Measurements from ENCODE around the gene CD80. TPM values are rescaled to one million over a fixed set of nuclear protein-coding genes. Genes with fewer than 3 reads are reported as not detected.

The CD80 gene
- total and polyA plus RNA-seq, 2 of the 8 experiments (the other 6 are each of a cell fraction or from before 2014, with no cell fraction given) = 0.11 TPM; not detected in 1

DNA sequence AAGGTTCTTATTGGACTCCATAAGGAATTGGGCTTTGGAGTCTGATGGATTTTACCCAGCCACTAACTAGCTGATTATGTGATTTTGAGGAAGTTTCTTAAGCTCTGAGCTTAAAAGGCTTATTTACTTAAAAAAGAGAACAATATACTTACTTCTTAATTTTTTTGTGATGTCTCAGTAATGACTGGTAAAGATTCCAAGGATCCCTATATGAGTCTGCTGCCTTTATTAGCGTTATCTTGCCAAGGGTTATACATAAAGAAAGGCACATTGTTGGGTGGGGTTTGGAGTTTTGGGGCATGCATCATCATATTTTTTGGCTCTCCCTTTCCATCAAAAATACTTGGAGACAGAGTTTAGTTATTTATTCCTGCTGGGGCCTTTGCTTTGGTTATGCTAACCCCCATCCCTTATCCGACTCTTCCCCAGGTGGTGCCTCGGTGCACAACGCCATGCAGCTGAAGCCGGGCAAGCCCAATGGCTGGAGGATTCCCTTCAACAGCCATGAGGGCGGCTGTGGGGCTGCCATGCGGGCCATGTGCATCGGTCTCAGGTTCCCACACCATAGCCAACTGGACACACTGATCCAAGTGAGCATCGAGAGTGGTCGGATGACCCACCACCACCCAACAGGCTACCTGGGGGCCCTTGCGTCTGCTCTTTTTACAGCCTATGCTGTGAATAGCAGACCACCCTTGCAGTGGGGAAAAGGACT lies 26.6 kb upstream of the CD80 start:
- Histone ChIP-seq H3K23ac (ENCODE audit: insufficient read length) (no peak overlapping the region), H3K9ac (replicated peaks in 1 of 4; ENCODE audit: extremely low read depth in 1 of 4, low read depth in 3 of 4, low read length in 3 of 4) (no peak overlapping the region), H4K91ac (replicated peaks; ENCODE audit: insufficient read length, low read length) (no peak overlapping the region), H3K9me3 (ENCODE audit: insufficient read depth in 2 of 2, low read depth in 1 of 2, low read length in 1 of 2) (no peaks in the 10 kb centered on the region), H3K14ac (ENCODE audit: insufficient read length) (no peak overlapping the region), H2BK15ac (ENCODE audit: low read length) (no peak overlapping the region), H4K5ac (ENCODE audit: insufficient read length, low read depth, low read length) (no peak overlapping the region), H3K27me3 (replicated peaks in 1 of 4; ENCODE audit: control insufficient read depth in 3 of 4, extremely low read depth in 1 of 4, insufficient read depth in 3 of 4, low read length in 3 of 4) (no peaks in the 10 kb centered on the region), H3K27ac (ENCODE audit: low read depth, low read length) (no peak overlapping the region), H3K18ac (ENCODE audit: extremely low read depth, low read length) (no peak overlapping the region), H4K8ac (ENCODE audit: extremely low read depth, insufficient read depth, low read length) (no peak overlapping the region), H4K20me1 (replicated peaks in 1 of 2; ENCODE audit: control insufficient read depth in 1 of 2, insufficient read depth in 2 of 2, low read length in 2 of 2) (no peaks in the 10 kb centered on the region), H2BK20ac (ENCODE audit: low read length) (no peak overlapping the region), H2BK5ac (ENCODE audit: low read depth, low read length) (no peak overlapping the region), H3K79me1 (ENCODE audit: low read depth, low read length) (no peaks in the 10 kb centered on the region), H2BK12ac (ENCODE audit: low read depth, low read length) (no peak overlapping the region), H3K4me1 (replicated peaks in 1 of 4; ENCODE audit: control insufficient read depth in 3 of 4, insufficient read depth in 4 of 4, low read length in 3 of 4) (peaks cover 1 to 9% (median 5%) of the 10 kb centered on the region in 4 experiments; a peak in 4 of 7 replicates), H3K4ac (replicated peaks; ENCODE audit: insufficient read length, low read depth, low read length) (no peak overlapping the region), H2BK120ac (replicated peaks; ENCODE audit: low read depth, low read length) (no peak overlapping the region), H3K56ac (replicated peaks; ENCODE audit: insufficient read length, low read depth, low read length) (no peak overlapping the region), H2AK5ac (ENCODE audit: low read depth, low read length) (no peak overlapping the region), H2AFZ (ENCODE audit: low read length) (no peak overlapping the region), H3K23me2 (ENCODE audit: low read depth, low read length) (no peaks in the 10 kb centered on the region), H3K4me2 (ENCODE audit: insufficient read depth in 1 of 2, low read depth in 2 of 2, low read length in 2 of 2) (no peak overlapping the region), H3K36me3 (ENCODE audit: control insufficient read depth in 2 of 4, insufficient read depth in 4 of 4, low read length in 3 of 4) (no peaks in the 10 kb centered on the region), H3K4me3 (ENCODE audit: extremely low read depth in 1 of 4, insufficient read depth in 2 of 4, low read depth in 3 of 4, low read length in 4 of 4) (no peak overlapping the region), H3K79me2 (ENCODE audit: control insufficient read depth in 1 of 2, insufficient read depth in 2 of 2, low read length in 2 of 2) (no peaks in the 10 kb centered on the region)
- ChIA-PET CTCF (ENCODE audit: partially characterized antibody) (interaction anchor here (0.6 to 2.9 kb wide), 3 partner anchors 10 to 316 kb away, joined by 3 to 17 read pairs (median 4); no protein-coding TSS in a partner anchor), POLR2A (ENCODE audit: partially characterized antibody) (no interaction called here)
- 88% methylated on average over 11 of the region's 11 CpGs; no CpG with 5 or more reads in 1 of the 2 experiments for whole genome bisulfite sequencing, 2 experiments (ENCODE audit: extremely low coverage in 1 of 2, insufficient coverage in 1 of 2, insufficient read length in 1 of 2, insufficient replicate concordance in 2 of 2, low coverage in 1 of 2, low lambda C conversion rate in 2 of 2, missing lambda C conversion rate in 1 of 2)
- TF ChIP-seq EP300 (IDR thresholded peaks at IDR 0.05; ENCODE audit: borderline replicate concordance in 1 of 2, low read depth in 2 of 2, low read length in 2 of 2) = no peak
- TF ChIP-seq SAP30 (IDR thresholded peaks at IDR 0.05; ENCODE audit: insufficient read depth, insufficient replicate concordance, low read length) = no peak
- TF ChIP-seq POU5F1 (IDR thresholded peaks at IDR 0.05; ENCODE audit: low read depth, low read length) = no peak
- no peak for TF ChIP-seq EZH2 (IDR thresholded peaks at IDR 0.05; ENCODE audit: low read depth, low read length, severe bottlenecking)
- no peak for TF ChIP-seq JUND (IDR thresholded peaks at IDR 0.05; ENCODE audit: low read length)
- no peak for TF ChIP-seq KDM5A (IDR thresholded peaks at IDR 0.05; ENCODE audit: low read length)
- DNase-seq (ENCODE audit: low read depth in 1 of 2, low spot score in 2 of 2) (no peak), FAIRE-seq (no peak)
